Right cardiac atrium (tissue), 5 donors: ENCODE measurements around the gene WDR53. TPM values are rescaled to one million over a fixed set of nuclear protein-coding genes. Genes with fewer than 3 reads are reported as not detected.
"Not testable (repeated sequence)": the region's sequence is repeated elsewhere in the genome, so short reads cannot be mapped to it uniquely, and the experiment has no call there.

Experiments
- ATAC-seq, 2 donors: fragments of 200-7000 bp; cut with Tn5 transposase; one replicate each; pipeline versions ENCODE4 v1.8.0 to v1.9.1; 2020; ENCODE audit warnings: moderate library complexity in 2 of 2, mild to moderate bottlenecking in 1 of 2
- DNase-seq, 3 donors: peaks; one replicate each; pipeline ENCODE4 v3.0.0-alpha.2; 2020
- H3K27ac ChIP-seq: one replicate; pipeline ENCODE4 v1.5.1; 2013; ENCODE audit warnings: mild to moderate bottlenecking, low read length, control low read depth, moderate library complexity
- H3K27me3 ChIP-seq: one replicate; pipeline ENCODE4 v1.6.1; 2013; ENCODE audit not compliant: control insufficient read depth, insufficient read depth
- H3K4me1 ChIP-seq: one replicate; pipeline ENCODE4 v1.6.1; 2013; ENCODE audit warnings: low read length; ENCODE audit not compliant: control insufficient read depth, insufficient read depth
- H3K4me3 ChIP-seq: one replicate; pipeline ENCODE4 v1.5.1; 2013; ENCODE audit warnings: low read length, control low read depth
- H3K9me3 ChIP-seq: one replicate; pipeline ENCODE4 v1.6.1; 2013; ENCODE audit warnings: low read length; ENCODE audit not compliant: control insufficient read depth
- WGBS: extraction: QIAGEN DNeasy Blood & Tissue Kit; methylation state at CpG from one replicate; pipeline ENCODE4 v1.1.7; 2013; 5-methylcytosine and 5-hydroxymethylcytosine counted together
- intact Hi-C, 4 donors: fragments of 100-400 bp; cut with DNase I; formaldehyde crosslinking; loops; one replicate each; pipeline versions ENCODE4 v1.11.0 to v1.14.0; 2022 to 2023
- polyA plus RNA-seq: library from polyadenylated mRNA; stranded (reverse); fragments of 200-250 nt; gene quantifications from one replicate; pipeline ENCODE4 v1.2.3, GENCODE V29; 2013
- total RNA-seq, 4 donors: library from RNA; stranded (reverse); fragmentation: NEBNext Ultra II Directional; extraction: Animal tissue kit (Norgen Biotek cat#: 25700); gene quantifications; one replicate each; pipeline ENCODE4 v1.2.1, GENCODE V29; 2021
- donor health status: healthy with polysubstance abuse.
- donor health status: DM: no; HTN: yes; CAD: no.
- donor health status: DM: no; HTN: no; CAD: no.
- donor health status: DM: no; HTN: yes; CAD: no; lungs with severe emphysema.
- donor health status: DM: yes; HTN: yes; CAD: no.

WDR53 gene
- total and polyA plus RNA-seq, 5 donors, result 8.3 to 10.3 (median 10.2) TPM

DNA sequence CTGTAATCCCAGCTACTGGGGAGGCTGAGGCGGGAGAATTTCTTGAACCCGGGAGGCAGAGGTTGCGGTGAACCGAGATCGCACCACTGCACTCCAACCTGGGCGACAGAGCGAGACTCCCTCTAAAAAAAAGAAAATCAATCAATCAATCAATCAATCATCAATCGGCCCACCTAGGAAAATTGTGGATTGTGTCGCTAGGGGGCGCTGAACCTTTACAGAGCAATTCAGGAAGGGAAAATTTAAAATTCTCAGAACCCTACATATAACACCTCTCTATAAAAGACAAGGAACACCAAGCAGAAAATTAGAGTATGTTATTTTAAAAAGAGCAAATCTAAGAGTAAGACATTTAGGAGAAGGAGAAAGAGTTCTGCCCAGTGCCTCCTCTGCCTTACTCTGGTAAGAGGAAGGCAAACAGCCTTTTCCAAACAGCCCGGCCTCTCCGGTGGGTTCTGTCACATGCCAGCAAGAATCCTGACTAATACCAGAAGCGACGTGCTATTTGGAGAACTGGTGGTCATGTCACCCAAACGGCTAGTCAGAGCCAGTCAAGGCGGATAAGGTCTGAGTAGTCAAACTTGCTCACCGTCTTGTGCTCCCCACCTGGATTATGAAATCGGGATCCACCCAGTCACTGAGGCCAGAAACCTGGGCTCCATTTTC is 30.9 kb downstream of the WDR53 start:
- ATAC-seq (no peak), DNase-seq (peak in 2 of 3 donors; percentile 23 to 69)
- Histone ChIP-seq H3K27ac (no peak overlapping the region), H3K9me3 (no peaks in the 10 kb centered on the region), H3K4me1 (no peaks in the 10 kb centered on the region), H3K27me3 (no peaks in the 10 kb centered on the region), H3K4me3 (no peak overlapping the region)
- intact Hi-C loops, result no loop called here
- WGBS, result 43% methylated on average over 18 of the region's 18 CpGs

DNA sequence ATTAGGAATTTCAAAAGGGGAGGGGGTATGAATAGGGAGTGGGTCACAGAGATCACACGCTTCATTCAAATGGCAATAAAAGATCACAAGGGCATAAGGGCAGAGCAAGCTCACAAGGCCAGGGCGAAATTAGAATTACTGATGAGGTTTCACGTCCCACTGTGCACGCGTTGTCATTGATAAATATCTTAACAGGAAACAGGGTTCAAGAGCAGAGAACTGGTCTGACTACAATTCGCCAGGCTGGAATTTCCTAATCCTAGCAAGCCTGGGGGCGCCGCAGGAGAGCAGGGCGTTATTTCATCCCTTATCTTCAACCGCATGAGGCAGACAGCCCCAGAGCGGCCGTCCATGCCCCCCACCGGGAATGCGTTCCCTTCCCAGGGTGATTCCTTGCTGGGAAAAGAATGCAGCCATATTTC is 35.1 kb downstream of the WDR53 start:
- 27% methylated on average over 14 of the region's 14 CpGs for WGBS

DNA sequence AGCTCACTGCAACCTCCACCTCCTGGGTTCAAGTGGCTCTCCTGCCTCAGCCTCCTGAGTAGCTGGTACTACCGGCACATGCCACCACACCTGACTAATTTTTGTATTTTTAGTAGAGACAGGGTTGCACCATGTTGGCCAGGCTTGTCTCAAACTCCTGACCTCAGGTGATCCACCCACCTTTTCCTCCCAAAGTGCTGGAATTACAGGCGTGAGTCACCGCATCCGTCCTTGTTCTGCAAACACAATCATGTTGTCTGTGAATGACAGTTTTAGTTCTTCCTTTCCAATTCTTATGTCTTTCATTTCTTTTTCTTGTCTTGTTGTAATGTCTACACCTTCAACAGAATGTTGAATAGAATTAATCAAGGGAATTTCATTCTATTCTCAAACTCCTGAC is 36.9 kb downstream of the WDR53 start:
- H3K9me3 ChIP-seq, result no peaks in the 10 kb centered on the region
- intact Hi-C loops, result no loop called here
- H3K27me3 ChIP-seq, result no peaks in the 10 kb centered on the region
- no peaks in the 10 kb centered on the region for H3K4me1 ChIP-seq
- no peak overlapping the region for H3K27ac ChIP-seq
- ATAC-seq, result no peak
- WGBS, result 87% methylated on average over 4 of the region's 4 CpGs
- H3K4me3 ChIP-seq, result no peak overlapping the region
- DNase-seq, result no peak

More for the DNA sequence above, 35.1 kb downstream of the WDR53 start:
- Histone ChIP-seq H3K9me3 (no peaks in the 10 kb centered on the region), H3K27me3 (no peaks in the 10 kb centered on the region), H3K4me3 (no peak overlapping the region), H3K27ac (no peak overlapping the region), H3K4me1 (no peaks in the 10 kb centered on the region)
- intact Hi-C loops, result no loop called here
- ATAC-seq (no peak), DNase-seq (no peak)

DNA sequence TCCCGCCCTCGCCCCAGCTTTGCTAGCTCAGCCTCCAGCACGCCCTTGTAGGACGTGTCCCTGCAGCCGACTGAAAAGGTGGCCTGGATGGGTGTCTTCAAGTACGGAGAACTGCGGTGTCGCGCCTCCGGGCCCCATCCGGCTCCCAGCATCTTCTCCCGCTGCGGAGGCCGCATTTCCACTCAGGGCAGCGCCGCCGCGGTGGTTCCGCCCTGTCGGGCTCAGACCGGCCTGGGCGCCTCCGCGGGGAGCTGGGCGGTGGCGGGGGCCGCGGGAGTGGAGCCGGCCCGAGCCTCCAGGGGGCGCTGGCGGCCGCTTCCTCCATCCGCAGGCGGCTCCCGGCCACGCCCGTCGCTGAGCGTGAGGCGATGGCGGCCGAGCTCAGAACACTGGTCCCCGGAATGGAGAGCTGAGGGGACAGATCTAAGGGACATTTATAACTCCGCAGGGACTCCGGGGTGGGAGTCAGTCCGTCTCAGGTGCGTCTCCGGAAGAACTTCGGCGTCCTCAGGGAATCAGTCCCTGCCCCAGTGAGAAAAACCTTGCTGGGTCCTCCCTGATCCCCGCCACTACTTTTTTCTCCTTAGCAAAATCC is 39.6 kb downstream of the WDR53 start:
- H3K27me3 ChIP-seq, result no peaks in the 10 kb centered on the region
- peak overlapping the region; percentile 36 for H3K4me3 ChIP-seq
- H3K9me3 ChIP-seq, result no peaks in the 10 kb centered on the region
- DNase-seq (peak; percentile 82 to 89 (median 88)), ATAC-seq (peak; percentile 95 to 99)
- H3K4me1 ChIP-seq, result no peaks in the 10 kb centered on the region
- H3K27ac ChIP-seq, result no peak overlapping the region
- intact Hi-C loops, result no loop called here
- WGBS, result 7% methylated on average over 52 of the region's 52 CpGs

DNA sequence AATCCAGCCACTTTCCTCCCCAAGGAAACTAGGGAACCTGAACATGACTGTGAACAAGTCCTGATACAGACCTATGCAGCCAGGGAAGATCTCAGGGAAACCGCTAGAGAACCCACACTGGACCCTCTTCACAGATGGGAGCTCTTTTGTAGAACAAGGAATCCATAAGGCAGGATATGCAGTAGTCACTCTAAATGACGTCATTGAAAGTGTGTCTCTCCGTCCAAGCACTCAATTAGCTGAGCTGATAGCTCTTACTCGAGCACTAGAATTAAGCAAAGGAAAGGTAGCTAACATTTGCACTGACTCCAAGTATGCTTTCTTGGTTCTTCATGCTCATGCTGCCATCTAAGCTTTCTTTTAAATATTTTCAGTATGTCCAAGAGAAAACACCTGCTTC is 43.2 kb downstream of the WDR53 start:
- Histone ChIP-seq H3K27ac (no peak overlapping the region), H3K9me3 (no peaks in the 10 kb centered on the region), H3K27me3 (no peaks in the 10 kb centered on the region), H3K4me1 (no peaks in the 10 kb centered on the region), H3K4me3 (no peak overlapping the region)
- WGBS, result 72% methylated on average over 4 of the region's 4 CpGs
- ATAC-seq, result no peak
- DNase-seq, result no peak
- intact Hi-C loops, result no loop called here

DNA sequence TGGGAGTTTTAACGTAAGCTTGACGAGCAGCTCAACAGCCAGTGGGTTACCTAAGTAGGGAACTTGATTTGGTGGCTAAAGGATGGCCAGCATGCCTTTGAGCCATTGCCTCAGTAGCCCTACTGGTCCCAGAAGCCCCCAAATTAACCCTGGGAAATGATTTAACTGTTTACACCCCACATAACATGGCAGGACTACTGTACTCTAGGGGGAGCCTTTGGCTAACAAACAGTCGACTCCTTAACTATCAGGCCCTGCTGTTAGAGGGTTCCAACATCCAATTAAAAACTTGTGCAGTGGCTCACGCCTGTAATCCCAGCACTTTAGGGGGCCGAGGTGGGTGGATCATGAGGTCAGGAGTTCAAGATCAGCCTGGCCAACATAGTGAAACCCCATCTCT is 43.8 kb downstream of the WDR53 start:
- no peak overlapping the region for H3K4me3 ChIP-seq
- DNase-seq (no peak), ATAC-seq (no peak)
- no peaks in the 10 kb centered on the region for H3K4me1 ChIP-seq
- WGBS, result 52% methylated on average over 5 of the region's 5 CpGs
- intact Hi-C loops, result loop anchor here in 1 of 4 donors (5.0 kb wide), 1 partner anchor 272 kb away; no protein-coding TSS in a partner anchor
- no peak overlapping the region for H3K27ac ChIP-seq
- H3K27me3 ChIP-seq, result no peaks in the 10 kb centered on the region
- H3K9me3 ChIP-seq, result peaks cover 2% of the 10 kb centered on the region

DNA sequence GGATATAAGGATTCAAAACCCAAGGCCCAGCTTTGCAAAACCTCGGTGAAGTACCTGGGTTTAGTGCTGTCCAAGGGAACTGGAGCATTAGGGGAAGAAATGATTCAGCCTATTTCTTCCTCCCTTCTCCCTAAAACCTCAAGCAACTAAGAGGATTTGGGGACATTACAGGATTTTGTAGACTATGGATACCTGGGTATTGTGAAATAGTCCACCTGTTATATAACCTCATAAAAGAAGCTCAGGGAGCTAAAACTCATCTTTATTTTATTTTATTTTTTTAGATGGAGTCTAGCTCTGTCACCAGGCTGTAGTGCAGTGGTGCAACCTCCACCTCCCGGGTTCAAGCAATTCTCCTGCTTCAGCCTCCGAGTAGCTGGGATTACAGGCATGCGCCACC is 44.5 kb downstream of the WDR53 start:
- H3K27me3 ChIP-seq, result no peaks in the 10 kb centered on the region
- H3K9me3 ChIP-seq, result peaks cover 5% of the 10 kb centered on the region
- no peak overlapping the region for H3K27ac ChIP-seq
- no peak overlapping the region for H3K4me3 ChIP-seq
- H3K4me1 ChIP-seq, result no peaks in the 10 kb centered on the region
- ATAC-seq (no peak), DNase-seq (no peak)
- WGBS, result 97% methylated on average over 4 of the region's 4 CpGs
- intact Hi-C loops, result loop anchor here in 1 of 4 donors (5.0 kb wide), 1 partner anchor 272 kb away; no protein-coding TSS in a partner anchor

DNA sequence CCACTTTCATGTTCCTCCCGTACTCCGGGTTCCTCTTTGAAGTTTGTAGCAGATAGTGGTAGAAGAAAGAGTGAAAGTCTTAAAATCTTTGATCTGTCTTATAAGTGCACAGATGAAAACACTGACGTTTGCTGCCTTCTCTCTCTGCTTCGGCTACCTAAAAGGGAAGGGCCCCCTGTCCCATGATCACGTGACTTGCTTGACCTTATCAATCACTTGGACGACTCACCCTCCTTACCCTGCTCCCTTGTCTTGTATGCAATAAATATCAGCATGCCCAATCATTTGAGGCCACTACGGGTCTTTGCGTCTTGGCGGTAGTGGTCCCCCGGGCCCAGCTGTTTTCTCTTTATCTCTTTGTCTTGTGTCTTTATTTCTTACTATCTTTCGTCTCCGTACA is 47.1 kb downstream of the WDR53 start:
- not testable (repeated sequence) for DNase-seq, ATAC-seq, H3K27ac ChIP-seq, H3K4me3 ChIP-seq, H3K9me3 ChIP-seq, H3K4me1 ChIP-seq, H3K27me3 ChIP-seq
- whole genome bisulfite sequencing, result 78% methylated on average over 12 of the region's 12 CpGs
- intact Hi-C loops, result loop anchor here in 1 of 4 donors (5.0 kb wide), 1 partner anchor 269 kb away; no protein-coding TSS in a partner anchor

DNA sequence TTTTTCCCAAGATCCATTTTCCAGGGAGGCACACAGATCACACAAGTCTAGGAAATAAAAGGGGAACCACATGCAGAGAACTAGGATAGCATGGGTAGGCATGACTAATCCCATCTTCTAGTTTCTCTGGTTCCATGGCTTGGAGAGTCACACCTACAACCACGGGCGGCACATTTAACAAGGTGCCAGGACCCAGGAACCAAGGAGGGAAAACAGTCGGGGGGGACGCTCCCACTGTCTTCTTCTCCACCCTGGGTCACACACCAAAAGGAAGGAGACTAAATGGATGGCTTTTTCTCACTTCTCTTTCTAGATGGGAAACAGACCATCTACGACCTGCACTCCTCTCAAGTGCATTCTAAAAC is 48.7 kb downstream of the WDR53 start:
- H3K4me3 ChIP-seq, result no peak overlapping the region
- H3K9me3 ChIP-seq, result peaks cover 5% of the 10 kb centered on the region
- H3K27me3 ChIP-seq, result no peaks in the 10 kb centered on the region
- peak in 1 of 3 donors; percentile 58 for DNase-seq
- WGBS, result 86% methylated on average over 5 of the region's 5 CpGs
- intact Hi-C loops, result loop anchor here in 3 of 4 donors (5.0 to 10.0 kb wide), 3 partner anchors 255 to 267 kb away; no protein-coding TSS in a partner anchor
- no peak for ATAC-seq
- H3K27ac ChIP-seq, result no peak overlapping the region
- no peaks in the 10 kb centered on the region for H3K4me1 ChIP-seq

DNA sequence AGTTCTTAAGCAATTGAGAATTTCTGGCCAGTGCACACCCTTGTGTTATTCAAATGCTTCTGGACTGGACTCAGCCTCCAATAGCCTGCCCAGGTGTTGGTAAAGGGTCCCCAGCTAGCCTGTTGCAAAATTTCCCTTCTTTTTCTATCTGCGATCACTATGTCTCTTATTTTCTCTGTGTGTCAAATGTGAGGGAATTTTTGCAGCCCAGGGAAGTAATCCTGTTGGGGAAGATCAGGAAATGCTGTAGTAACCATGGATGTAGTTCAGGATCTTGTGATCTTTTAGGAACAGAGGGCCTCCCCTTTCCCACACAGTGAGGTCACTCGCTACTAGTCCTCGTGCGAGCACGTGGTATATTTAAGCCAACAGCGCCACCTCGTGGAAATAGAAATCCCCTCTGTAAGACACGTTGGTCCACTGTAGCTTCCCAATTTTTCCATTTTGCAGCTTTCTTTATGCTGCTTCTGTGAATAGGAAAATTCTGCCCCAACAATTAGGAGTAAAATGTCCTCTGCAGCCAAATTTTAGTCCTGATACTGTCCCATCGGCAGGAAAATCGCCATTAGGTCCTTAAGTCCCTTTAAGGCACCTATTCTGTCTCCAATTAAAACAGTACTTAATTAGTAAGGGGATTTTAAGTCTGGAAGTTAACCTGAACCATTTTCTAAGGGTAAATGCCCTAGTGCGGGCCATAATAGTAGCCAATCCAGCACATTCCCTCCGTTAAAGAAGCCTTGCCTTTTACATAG is 49.2 kb downstream of the WDR53 start:
- 43% methylated on average over 12 of the region's 12 CpGs for WGBS
- intact Hi-C loops, result loop anchor here in 2 of 4 donors (10.0 kb wide), 2 partner anchors 254 to 264 kb away; no protein-coding TSS in a partner anchor
- peaks cover 5% of the 10 kb centered on the region for H3K9me3 ChIP-seq
- H3K4me1 ChIP-seq, result no peaks in the 10 kb centered on the region
- H3K4me3 ChIP-seq, result no peak overlapping the region
- ATAC-seq (peak; percentile 72 to 74), DNase-seq (peak; percentile 59 to 74 (median 61))
- H3K27ac ChIP-seq, result no peak overlapping the region
- H3K27me3 ChIP-seq, result no peaks in the 10 kb centered on the region

DNA sequence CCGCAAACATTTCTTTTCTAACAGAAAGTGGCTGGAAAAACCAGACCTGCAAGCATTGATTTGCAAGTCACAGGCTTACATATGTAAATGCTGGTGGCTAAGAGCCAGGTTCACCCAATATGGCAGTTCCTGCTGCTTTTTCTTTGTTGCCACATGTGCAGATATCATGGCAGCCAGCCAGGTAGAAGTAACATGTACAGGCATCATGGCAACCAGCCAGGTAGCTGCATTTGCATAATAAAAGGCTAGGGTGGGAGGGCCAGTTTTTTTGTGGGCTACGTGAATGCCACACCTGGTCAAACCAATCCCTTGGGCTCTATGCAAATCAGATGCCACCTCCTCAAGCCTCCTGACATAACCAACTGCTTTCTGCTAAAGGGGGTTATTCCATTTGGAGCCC is 50.4 kb downstream of the WDR53 start:
- intact Hi-C loops, result loop anchor here in 2 of 4 donors (10.0 kb wide), 2 partner anchors 253 to 263 kb away; no protein-coding TSS in a partner anchor
- Histone ChIP-seq H3K27me3 (no peaks in the 10 kb centered on the region), H3K27ac (no peak overlapping the region), H3K4me1 (no peaks in the 10 kb centered on the region), H3K9me3 (peaks cover 5% of the 10 kb centered on the region), H3K4me3 (no peak overlapping the region)
- DNase-seq (no peak), ATAC-seq (no peak)
- 83% methylated on average over 2 of the region's 2 CpGs for WGBS
